GM23248 (cell line): Measurements from ENCODE around the gene ADM2. TPM values are rescaled to one million over a fixed set of nuclear protein-coding genes. Genes with fewer than 3 reads are reported as not detected.

Source experiments
- DNase-seq: peaks from one replicate; pipeline ENCODE4 v3.0.0-alpha.2; 2015
- H2AFZ ChIP-seq: fragments of 200-600 bp; sonication (generic); 2 replicates; pipeline ENCODE4 v1.6.1; 2016; ENCODE audit warnings: antibody characterized with exemption
- H3F3A ChIP-seq: fragments of 200-600 bp; sonication (generic); 2 replicates; pipeline ENCODE4 v1.6.1; 2016; ENCODE audit warnings: mild to moderate bottlenecking, antibody characterized with exemption, mixed run types; ENCODE audit not compliant: insufficient read depth
- H3K27ac ChIP-seq: fragments of 200-600 bp; sonication (generic); 2 replicates; pipeline ENCODE4 v1.5.1; 2016; ENCODE audit warnings: mild to moderate bottlenecking
- H3K27me3 ChIP-seq: fragments of 200-600 bp; sonication (generic); replicated peaks from 2 replicates; pipeline ENCODE4 v1.6.1; 2016; ENCODE audit warnings: mild to moderate bottlenecking; ENCODE audit not compliant: insufficient read depth
- H3K36me3 ChIP-seq: fragments of 200-600 bp; sonication (generic); 2 replicates; pipeline ENCODE4 v1.6.1; 2016; ENCODE audit warnings: low read depth, mild to moderate bottlenecking
- H3K4me1 ChIP-seq: fragments of 200-600 bp; sonication (generic); 2 replicates; pipeline ENCODE4 v1.6.1; 2016; ENCODE audit warnings: mild to moderate bottlenecking; ENCODE audit not compliant: insufficient read depth
- H3K4me2 ChIP-seq: fragments of 200-600 bp; sonication (generic); one replicate; pipeline ENCODE4 v1.6.1; 2016; ENCODE audit warnings: mild to moderate bottlenecking; ENCODE audit not compliant: unreplicated experiment
- H3K4me3 ChIP-seq: fragments of 200-600 bp; sonication (generic); 2 replicates; pipeline ENCODE4 v1.5.1; 2016; ENCODE audit warnings: mild to moderate bottlenecking
- H3K79me2 ChIP-seq: fragments of 200-600 bp; sonication (generic); 2 replicates; pipeline ENCODE4 v1.6.1; 2016; ENCODE audit warnings: mild to moderate bottlenecking; ENCODE audit not compliant: insufficient read depth
- H3K9ac ChIP-seq: fragments of 200-600 bp; sonication (generic); 2 replicates; pipeline ENCODE4 v1.6.1; 2016; ENCODE audit warnings: mild to moderate bottlenecking
- H3K9me2 ChIP-seq: fragments of 200-600 bp; sonication (generic); 2 replicates; pipeline ENCODE4 v1.6.1; 2016; ENCODE audit warnings: mixed run types, mild to moderate bottlenecking, moderate library complexity; ENCODE audit not compliant: insufficient read depth
- H3K9me3 ChIP-seq: fragments of 200-600 bp; sonication (generic); one replicate; pipeline ENCODE4 v1.6.1; 2017; ENCODE audit warnings: low read depth
- H4K20me1 ChIP-seq: fragments of 200-600 bp; sonication (generic); 2 replicates; pipeline ENCODE4 v1.6.0; 2016; ENCODE audit not compliant: insufficient read depth
- EZH2 ChIP-seq: fragments of 200-600 bp; sonication (generic); IDR thresholded peaks from 2 replicates; pipeline ENCODE4 v1.6.1; 2018; ENCODE audit warnings: antibody characterized with exemption, mild to moderate bottlenecking; ENCODE audit not compliant: insufficient read depth, poor library complexity, severe bottlenecking
- EZH2phosphoT487 ChIP-seq: fragments of 200-600 bp; sonication (generic); IDR thresholded peaks from 2 replicates; pipeline ENCODE4 v1.6.1; 2018; ENCODE audit warnings: antibody characterized with exemption, moderate library complexity, mild to moderate bottlenecking, low read depth; ENCODE audit not compliant: insufficient read depth
- WGBS, 2 experiments: methylation state at CpG; one replicate each; pipeline ENCODE4 v1.1.6; 2015 to 2017; ENCODE audit warnings: low lambda C conversion rate in 2 of 2, low coverage in 1 of 2; ENCODE audit errors: missing lambda C conversion rate in 2 of 2; 5-methylcytosine and 5-hydroxymethylcytosine counted together
- in situ Hi-C: fragments of 300-500 bp; cut with MboI; formaldehyde crosslinking; loops from 2 replicates; pipeline ENCODE4 v1.15.0; 2020
- polyA plus RNA-seq: library from polyadenylated mRNA; unstranded; fragments of >200 nt; fragmentation: Nextera tagmentation; extraction: Ambion mirVana; gene quantifications from 2 replicates; pipeline ENCODE4 v1.2.1, GENCODE V29; 2016
- total RNA-seq: library from RNA; depleted of rRNA; stranded (reverse); fragments of >200 nt; shearing (Covaris generic); gene quantifications from 2 replicates; pipeline ENCODE4 v1.2.3, GENCODE V29; 2014

The ADM2 gene
- total and polyA plus RNA-seq, 2 experiments from 2014 or later: 11.6 to 15.2 TPM

DNA sequence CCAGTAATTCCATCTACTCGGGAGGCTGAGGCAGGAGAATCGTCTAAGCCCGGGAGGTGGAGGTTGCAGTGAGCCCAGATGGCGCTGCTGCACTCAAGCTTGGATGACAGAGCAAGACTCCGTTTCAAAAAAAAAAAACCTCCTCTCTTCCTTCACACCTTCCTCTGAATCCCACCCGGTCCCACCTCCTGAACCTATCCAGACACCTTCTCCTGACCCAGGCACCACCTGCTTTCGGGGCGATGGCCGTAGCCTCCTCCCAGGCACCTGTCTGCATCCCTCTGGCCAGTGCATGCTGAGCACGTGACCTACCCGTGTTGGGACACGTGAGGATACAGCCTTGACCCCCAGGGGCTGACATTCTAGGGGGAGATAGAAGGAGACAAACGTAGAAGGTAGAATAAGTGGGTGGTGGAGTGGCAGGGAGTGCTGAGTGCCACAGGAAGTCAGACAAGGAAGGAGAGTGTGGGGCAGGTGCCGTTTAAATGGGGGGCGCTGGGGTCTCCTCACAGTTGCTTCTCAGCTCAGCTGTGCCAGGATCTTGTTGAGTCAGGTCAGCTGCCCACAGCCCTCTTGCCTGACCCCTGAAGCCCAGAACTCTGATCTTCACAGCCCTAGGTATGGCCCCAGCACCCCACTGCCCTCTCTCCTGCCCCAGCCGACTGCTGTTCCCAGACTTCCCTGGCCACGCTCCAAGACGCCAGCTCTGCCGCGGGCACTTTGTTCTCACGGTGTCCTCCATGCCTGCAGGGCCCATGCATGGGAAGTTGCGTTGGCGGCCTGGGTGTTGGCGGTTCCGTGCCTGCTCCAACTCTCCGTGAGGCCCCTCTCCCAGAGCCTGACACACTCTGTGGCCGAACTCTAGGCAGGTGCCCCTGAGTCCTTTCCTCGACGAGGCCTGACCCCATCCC lies 4.1 kb downstream of the ADM2 start:
- no peaks in the 10 kb centered on the region for H3F3A ChIP-seq
- no peaks in the 10 kb centered on the region for H3K9me2 ChIP-seq
- H3K9ac ChIP-seq: no peak overlapping the region
- no peaks in the 10 kb centered on the region for H3K27me3 ChIP-seq
- H3K4me3 ChIP-seq: no peak overlapping the region
- 59 to 65% methylated on average over 28 to 29 of the region's 29 CpGs for WGBS, 2 experiments
- DNase-seq: peak; percentile 43
- in situ Hi-C loops: no loop called here
- TF ChIP-seq EZH2phosphoT487 (no peak), EZH2 (no peak)
- H2AFZ ChIP-seq: no peak overlapping the region
- no peaks in the 10 kb centered on the region for H4K20me1 ChIP-seq
- H3K9me3 ChIP-seq: no peaks in the 10 kb centered on the region
- no peaks in the 10 kb centered on the region for H3K36me3 ChIP-seq
- no peak overlapping the region for H3K27ac ChIP-seq
- H3K4me1 ChIP-seq: 0 out of 2 replicates have a peak, but pooled peaks cover 3% of the 10 kb centered on the region
- H3K4me2 ChIP-seq: no peak overlapping the region
- peaks cover 4% of the 10 kb centered on the region; the same call in 1 of the 2 replicates for H3K79me2 ChIP-seq

DNA sequence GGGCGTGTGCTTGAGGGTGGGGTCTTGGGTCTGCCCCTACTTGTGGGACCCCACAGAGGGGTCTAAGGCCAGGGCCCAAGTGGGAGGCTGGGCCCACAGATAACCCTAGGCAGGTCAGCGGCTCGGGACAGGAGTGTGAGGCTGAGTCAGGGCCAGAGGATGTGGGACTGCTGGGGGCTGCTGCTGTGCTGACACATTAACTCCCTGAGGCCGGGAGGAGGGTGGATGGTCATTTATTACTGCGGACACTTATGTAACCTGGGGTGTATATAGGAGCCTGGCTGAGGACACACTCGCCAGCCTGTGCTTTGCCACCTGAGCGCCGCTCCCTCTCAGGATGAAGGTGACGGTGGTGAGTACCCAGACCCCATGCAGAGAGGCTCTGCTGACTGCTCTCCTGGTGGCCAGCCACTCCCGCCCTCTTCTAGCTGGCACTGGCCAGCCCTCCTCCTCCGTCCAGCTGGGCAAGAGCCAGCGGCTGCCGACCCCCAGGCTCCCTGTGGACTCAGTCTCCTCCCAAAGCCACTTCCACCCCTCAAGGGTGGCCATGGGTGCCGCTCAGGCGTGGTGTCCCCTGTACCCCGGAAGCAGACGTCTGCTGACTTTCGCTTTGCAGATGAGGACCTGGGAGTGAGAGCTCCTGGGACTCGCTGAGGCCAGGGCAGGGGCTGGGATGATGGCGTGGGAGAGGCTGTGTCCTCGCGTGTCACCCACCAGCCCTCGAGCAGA lies 5.4 kb downstream of the ADM2 start, which contains the start of gene MIOX:
Gene MIOX, plus strand, starts transcription at position 299 of the 729 bp plus-strand sequence. Its CDS starts 39 bp downstream, at position 338.
- no peaks in the 10 kb centered on the region for H3K27me3 ChIP-seq
- H3K4me3 ChIP-seq: no peak within 1 kb of the TSS
- no peaks in the 10 kb centered on the region for H3F3A ChIP-seq
- H3K9me2 ChIP-seq: no peaks in the 10 kb centered on the region
- H4K20me1 ChIP-seq: no peaks in the 10 kb centered on the region
- H3K4me2 ChIP-seq: no peak within 1 kb of the TSS
- H3K27ac ChIP-seq: no peak within 1 kb of the TSS
- in situ Hi-C loops: no loop called here
- peak; percentile 40 for DNase-seq
- H3K9me3 ChIP-seq: no peaks in the 10 kb centered on the region
- no peaks in the 10 kb centered on the region for H3K36me3 ChIP-seq
- no peak for TF ChIP-seq EZH2
- TF ChIP-seq EZH2phosphoT487: no peak
- no peak within 1 kb of the TSS for H3K9ac ChIP-seq
- H3K4me1 ChIP-seq: 0 out of 2 replicates have a peak, but pooled peaks cover 3% of the 10 kb centered on the region
- peaks cover 4% of the 10 kb centered on the region; the same call in 1 of the 2 replicates for H3K79me2 ChIP-seq
- 52 to 61% methylated on average over 23 of the region's 23 CpGs for WGBS, 2 experiments
- H2AFZ ChIP-seq: no peak within 1 kb of the TSS

DNA sequence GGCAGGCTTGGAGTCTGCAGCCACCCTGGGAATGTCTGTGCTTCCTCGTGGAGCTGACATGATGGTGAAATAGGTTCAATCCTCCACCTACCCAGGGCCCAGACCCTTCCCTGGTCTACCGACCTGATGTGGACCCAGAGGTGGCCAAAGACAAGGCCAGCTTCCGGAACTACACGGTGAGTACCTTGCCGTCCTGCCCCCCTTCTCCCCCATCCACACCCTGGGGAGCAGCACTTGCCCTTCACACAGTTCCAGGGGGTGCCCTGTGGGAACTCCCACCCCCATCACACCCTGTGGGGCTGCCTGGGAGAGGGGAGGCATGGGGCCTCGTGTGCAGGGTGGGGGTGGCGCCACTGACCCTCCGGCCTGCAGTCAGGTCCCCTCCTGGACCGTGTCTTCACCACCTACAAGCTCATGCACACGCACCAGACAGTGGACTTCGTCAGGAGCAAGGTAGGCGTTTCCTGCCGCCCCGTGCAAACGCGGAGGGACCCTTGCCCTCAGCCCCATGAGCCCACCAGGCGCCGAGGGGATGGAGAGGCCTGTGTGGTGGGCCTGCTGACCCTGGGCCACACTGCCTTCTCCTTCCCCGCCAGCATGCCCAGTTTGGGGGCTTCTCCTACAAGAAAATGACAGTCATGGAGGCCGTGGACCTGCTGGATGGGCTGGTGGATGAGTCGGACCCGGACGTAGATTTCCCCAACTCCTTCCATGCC lies 6.1 kb downstream of the ADM2 start:
- H3F3A ChIP-seq: no peaks in the 10 kb centered on the region
- no peaks in the 10 kb centered on the region for H3K9me2 ChIP-seq
- no peak overlapping the region for H3K4me3 ChIP-seq
- H3K27me3 ChIP-seq: no peaks in the 10 kb centered on the region
- no peak overlapping the region for H3K27ac ChIP-seq
- TF ChIP-seq EZH2: no peak
- WGBS, 2 experiments: 65 to 72% methylated on average over 20 to 23 of the region's 23 CpGs
- H3K4me1 ChIP-seq: 0 out of 2 replicates have a peak, but pooled peaks cover 3% of the 10 kb centered on the region
- no peaks in the 10 kb centered on the region for H4K20me1 ChIP-seq
- H2AFZ ChIP-seq: no peak overlapping the region
- H3K36me3 ChIP-seq: no peaks in the 10 kb centered on the region
- no peaks in the 10 kb centered on the region for H3K9me3 ChIP-seq
- DNase-seq: no peak
- H3K9ac ChIP-seq: no peak overlapping the region
- in situ Hi-C loops: no loop called here
- no peak overlapping the region for H3K4me2 ChIP-seq
- no peaks in the 10 kb centered on the region for H3K79me2 ChIP-seq
